HL-60 (cell line): Measurements from ENCODE around the gene CIC.

Source experiments
- DNase-seq, 2 experiments: peaks; one replicate each; pipeline ENCODE4 v3.0.0-alpha.2; 2010 to 2020; ENCODE audit warnings: low read depth in 1 of 2, low spot score in 1 of 2
- H3K27ac ChIP-seq: fragments of 250-450 bp; sonication (Bioruptor Pico); replicated peaks from 2 replicates; pipeline ENCODE4 v1.5.1; 2020; ENCODE audit warnings: mild to moderate bottlenecking, moderate library complexity
- H3K27me3 ChIP-seq: fragments of 250-450 bp; sonication (Bioruptor Pico); 2 replicates; pipeline ENCODE4 v1.5.1; 2021; ENCODE audit warnings: mild to moderate bottlenecking, moderate library complexity; ENCODE audit not compliant: insufficient read depth, poor library complexity, severe bottlenecking
- H3K4me3 ChIP-seq: replicated peaks from 2 replicates; pipeline ENCODE4 v1.5.1; 2011; ENCODE audit warnings: mild to moderate bottlenecking, control low read depth, low read length; ENCODE audit not compliant: insufficient read depth
- CTCF ChIP-seq: IDR thresholded peaks from one replicate; pipeline ENCODE4 v1.5.1; 2011; ENCODE audit warnings: low read length, control low read depth, inconsistent platforms; ENCODE audit not compliant: insufficient read depth
- GABPA ChIP-seq: IDR thresholded peaks from 2 replicates; pipeline ENCODE4 v1.6.1; 2012; ENCODE audit warnings: low read depth
- POLR2AphosphoS5 ChIP-seq: IDR thresholded peaks from 2 replicates; pipeline ENCODE4 v1.6.1; 2012; ENCODE audit warnings: low read depth
- REST ChIP-seq: IDR thresholded peaks from 2 replicates; pipeline ENCODE4 v1.6.1; 2012; ENCODE audit warnings: low read depth; ENCODE audit not compliant: insufficient replicate concordance
- SPI1 ChIP-seq: IDR thresholded peaks from 2 replicates; pipeline ENCODE4 v1.6.1; 2012; ENCODE audit warnings: low read depth, mild to moderate bottlenecking, borderline replicate concordance
- long read RNA-seq: library from polyadenylated mRNA; unstranded; transcript quantifications from one replicate; pipeline ENCODE4 v2.0.0, GENCODE V29; 2020

CIC gene
- long read RNA-seq, partial matches to known transcripts: 0 of 2 reads
- long read RNA-seq, other reads (novel, unspliced or antisense): 2 of 2 reads

GRCh38 chr19:42268704-42269477 lies at the start of gene CIC:
Gene CIC (plus strand): TSS chr19:42269252. CDS start chr19:42271784, 2,532 bp downstream.
- Histone ChIP-seq H3K27me3 (no peaks in the 10 kb centered on the region), H3K4me3 (peak within 1 kb of the TSS; percentile 76), H3K27ac (peak within 1 kb of the TSS; percentile 100)
- TF ChIP-seq GABPA (peak; percentile 84), REST (no peak), SPI1 (peak; percentile 21; the same call in 1 of the 2 replicates)
- peak; percentile 100 for DNase-seq

- Histone ChIP-seq H3K4me3 (peak within 1 kb of the TSS; percentile 95), H3K27me3 (no peaks in the 10 kb centered on the region), H3K27ac (peak within 1 kb of the TSS; percentile 80)
- DNase-seq: peak; percentile 98
- TF ChIP-seq REST (no peak), GABPA (no peak), CTCF (no peak), POLR2AphosphoS5 (peak; percentile 77), SPI1 (no peak)
Measured at GRCh38 chr19:42219812-42220750, 49.0 kb upstream of the CIC start, which contains the start of gene ZNF526. Gene ZNF526 (plus strand): TSS chr19:42220312. CDS start chr19:42224404, 4,092 bp downstream.

GRCh38 chr19:42220751-42221097 lies 48.3 kb upstream of the CIC start:
- no peak for DNase-seq
- H3K27me3 ChIP-seq: no peaks in the 10 kb centered on the region
- H3K27ac ChIP-seq: peak overlapping the region; percentile 80
- TF ChIP-seq REST (no peak), SPI1 (no peak), CTCF (no peak), GABPA (no peak), POLR2AphosphoS5 (no peak)
- peak overlapping the region; percentile 95 for H3K4me3 ChIP-seq
